ENCODE results near the gene GPS1. TPM values are rescaled to one million over a fixed set of nuclear protein-coding genes. Genes with fewer than 3 reads are reported as not detected.

Gene GPS1
- total and polyA plus RNA-seq, 8 donors: 69.2 to 101 (median 78.8) TPM

DNA sequence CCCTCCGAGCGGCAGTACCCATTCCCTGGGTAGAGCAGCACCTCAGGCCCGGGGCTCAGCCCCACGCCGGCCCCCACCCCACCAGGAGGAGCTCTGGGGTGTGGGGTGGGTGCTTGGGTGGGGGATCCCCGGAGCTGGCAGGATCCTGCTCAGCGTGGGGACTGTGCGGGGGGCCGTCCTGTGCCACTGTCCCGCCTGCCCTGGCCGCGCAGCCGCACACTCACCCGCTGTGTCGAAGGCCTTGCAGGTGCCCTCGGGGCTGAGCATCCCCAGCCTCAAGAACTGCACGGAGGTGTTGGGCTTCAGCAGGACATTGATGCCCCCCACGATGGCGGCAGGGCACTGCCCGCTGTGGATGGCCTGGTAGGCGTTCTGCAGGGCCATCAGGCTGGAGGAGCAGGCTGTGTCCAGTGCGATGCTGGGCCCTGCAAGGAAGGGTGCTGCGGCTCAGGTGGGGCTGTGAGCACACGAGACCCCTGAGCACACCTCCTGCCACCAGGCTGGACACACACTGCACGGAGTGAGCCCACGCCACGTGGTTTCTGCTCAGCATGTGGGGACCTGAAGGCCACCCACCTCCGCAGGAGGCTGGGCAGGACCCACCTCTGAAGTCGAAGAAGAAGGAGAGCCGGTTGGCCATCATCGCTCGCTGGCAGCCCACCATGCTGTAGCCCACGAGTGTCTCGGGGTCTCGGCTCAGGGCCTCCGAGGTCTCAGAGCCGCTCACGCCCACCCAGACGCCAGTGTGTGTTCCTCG is 41.5 kb downstream of the GPS1 start:
- no peak for ATAC-seq
- TF ChIP-seq, protein P1, sequence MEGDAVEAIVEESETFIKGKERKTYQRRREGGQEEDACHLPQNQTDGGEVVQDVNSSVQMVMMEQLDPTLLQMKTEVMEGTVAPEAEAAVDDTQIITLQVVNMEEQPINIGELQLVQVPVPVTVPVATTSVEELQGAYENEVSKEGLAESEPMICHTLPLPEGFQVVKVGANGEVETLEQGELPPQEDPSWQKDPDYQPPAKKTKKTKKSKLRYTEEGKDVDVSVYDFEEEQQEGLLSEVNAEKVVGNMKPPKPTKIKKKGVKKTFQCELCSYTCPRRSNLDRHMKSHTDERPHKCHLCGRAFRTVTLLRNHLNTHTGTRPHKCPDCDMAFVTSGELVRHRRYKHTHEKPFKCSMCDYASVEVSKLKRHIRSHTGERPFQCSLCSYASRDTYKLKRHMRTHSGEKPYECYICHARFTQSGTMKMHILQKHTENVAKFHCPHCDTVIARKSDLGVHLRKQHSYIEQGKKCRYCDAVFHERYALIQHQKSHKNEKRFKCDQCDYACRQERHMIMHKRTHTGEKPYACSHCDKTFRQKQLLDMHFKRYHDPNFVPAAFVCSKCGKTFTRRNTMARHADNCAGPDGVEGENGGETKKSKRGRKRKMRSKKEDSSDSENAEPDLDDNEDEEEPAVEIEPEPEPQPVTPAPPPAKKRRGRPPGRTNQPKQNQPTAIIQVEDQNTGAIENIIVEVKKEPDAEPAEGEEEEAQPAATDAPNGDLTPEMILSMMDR (IDR thresholded peaks at IDR 0.05): no peak
- intact Hi-C loops (cut with DNase I): no loop called here
- peak in 1 of 4 donors; percentile 71 for DNase-seq
- Histone ChIP-seq H3K4me3 (no peak overlapping the region), H3K36me3 (peaks cover 8 to 81% of the 10 kb centered on the region in 2 donors), H3K4me1 (peaks cover 8 to 28% of the 10 kb centered on the region in 2 donors), H3K9me3 (no peaks in the 10 kb centered on the region), H3K27ac (no peak overlapping the region), H3K27me3 (no peaks in the 10 kb centered on the region)

DNA sequence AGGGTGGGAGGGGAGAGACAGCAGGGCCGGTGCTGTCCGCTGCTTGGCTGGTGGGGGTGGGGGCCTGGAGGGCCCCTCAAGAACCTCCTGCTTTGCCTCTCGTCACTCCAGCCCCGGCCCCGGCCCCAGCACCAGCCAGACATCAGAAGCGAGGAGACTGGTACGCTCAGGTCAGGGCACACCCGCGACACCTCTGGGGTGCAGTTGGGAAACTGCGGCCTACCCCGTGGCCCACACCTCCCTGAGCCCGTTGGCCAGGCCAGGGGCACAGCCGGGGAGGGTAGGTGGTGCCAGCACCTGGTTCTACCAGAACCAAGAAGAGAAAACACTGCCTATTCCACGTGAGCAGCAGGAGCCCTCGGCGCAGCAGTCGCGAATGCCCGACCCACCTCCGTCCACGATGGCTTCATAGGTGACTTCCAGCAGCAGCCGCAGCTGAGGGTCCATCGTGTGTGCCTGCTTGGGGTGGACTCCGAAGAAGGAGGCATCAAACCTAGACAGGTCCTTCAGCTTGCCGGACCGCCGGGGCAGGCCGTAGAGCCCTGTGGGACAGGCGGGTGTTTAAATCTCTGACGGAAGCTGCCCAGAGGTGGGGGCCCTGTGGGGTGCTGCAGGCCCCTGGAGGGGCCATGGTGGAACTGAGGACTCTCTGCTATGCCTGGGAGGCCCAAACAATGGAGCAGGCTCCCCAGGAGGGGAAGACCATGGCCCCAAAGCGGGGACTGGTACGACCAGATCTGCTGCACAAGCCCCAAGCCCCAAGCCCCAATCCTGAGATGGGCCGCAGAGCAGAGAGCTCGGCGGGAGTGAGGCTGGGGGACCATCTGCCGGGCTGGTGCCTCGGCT is 43.5 kb downstream of the GPS1 start:
- Histone ChIP-seq H3K27ac (no peak overlapping the region), H3K4me1 (peaks cover 18 to 42% of the 10 kb centered on the region in 2 donors), H3K36me3 (peaks cover 8 to 61% of the 10 kb centered on the region in 2 donors), H3K4me3 (peak overlapping the region in 1 of 2 donors; percentile 90), H3K9me3 (no peaks in the 10 kb centered on the region), H3K27me3 (no peaks in the 10 kb centered on the region)
- intact Hi-C loops (cut with DNase I): no loop called here
- ATAC-seq (no peak), DNase-seq (peak in 1 of 4 donors; percentile 77)
- TF ChIP-seq, protein P1 (IDR thresholded peaks at IDR 0.05): no peak

DNA sequence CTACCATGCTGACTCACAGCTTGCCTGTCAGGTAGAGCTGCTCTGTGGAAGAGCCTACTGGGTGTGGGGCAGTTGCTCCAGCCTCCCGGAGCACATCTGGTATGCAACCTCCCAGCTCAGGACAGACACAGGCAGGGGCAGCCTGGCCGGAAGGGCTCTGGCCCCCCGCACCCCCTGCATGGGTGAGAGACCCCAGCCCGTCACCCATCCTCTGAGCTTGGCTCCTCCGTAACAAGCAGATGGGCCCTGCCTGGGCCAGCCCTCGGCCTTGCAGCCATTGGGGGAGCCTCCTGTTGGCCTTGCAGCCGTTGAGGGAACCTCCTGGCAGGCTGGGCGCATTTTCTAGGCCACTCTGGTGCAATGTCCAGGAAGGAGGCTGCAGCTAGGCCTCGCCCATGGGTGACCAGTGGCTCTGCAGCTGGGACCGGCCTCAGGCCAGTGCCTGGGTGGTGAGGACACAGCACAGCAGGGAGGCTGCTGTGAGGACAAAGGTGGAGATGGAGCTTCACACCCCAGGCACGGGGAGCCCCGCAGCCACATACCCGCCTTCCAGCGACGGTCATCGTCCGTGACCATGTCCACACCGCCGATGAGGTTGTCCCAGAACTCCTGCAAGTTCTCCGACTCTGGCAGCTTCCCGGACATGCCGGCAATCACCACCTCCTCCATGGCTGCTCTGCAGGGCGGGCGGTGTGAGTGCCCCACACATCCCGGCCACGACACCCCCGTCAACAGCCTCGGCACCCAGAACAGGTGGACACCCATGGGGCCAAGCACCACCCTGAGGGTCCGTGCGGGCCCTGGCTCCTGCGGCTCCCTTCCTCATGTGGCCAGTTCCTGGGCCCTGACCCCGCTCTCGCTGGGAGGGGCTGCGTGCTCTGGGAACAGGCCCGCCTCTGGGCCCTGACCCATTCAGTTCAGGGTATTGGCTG is 44.3 kb downstream of the GPS1 start:
- TF ChIP-seq, protein P1 (IDR thresholded peaks at IDR 0.05): no peak
- Histone ChIP-seq H3K36me3 (peaks cover 8 to 52% of the 10 kb centered on the region in 2 donors), H3K9me3 (no peaks in the 10 kb centered on the region), H3K4me3 (peak overlapping the region; percentile 80 to 90), H3K27me3 (no peaks in the 10 kb centered on the region), H3K4me1 (peaks cover 18 to 45% of the 10 kb centered on the region in 2 donors), H3K27ac (no peak overlapping the region)
- ATAC-seq: no peak
- no peak for DNase-seq
- intact Hi-C loops (cut with DNase I): no loop called here

DNA sequence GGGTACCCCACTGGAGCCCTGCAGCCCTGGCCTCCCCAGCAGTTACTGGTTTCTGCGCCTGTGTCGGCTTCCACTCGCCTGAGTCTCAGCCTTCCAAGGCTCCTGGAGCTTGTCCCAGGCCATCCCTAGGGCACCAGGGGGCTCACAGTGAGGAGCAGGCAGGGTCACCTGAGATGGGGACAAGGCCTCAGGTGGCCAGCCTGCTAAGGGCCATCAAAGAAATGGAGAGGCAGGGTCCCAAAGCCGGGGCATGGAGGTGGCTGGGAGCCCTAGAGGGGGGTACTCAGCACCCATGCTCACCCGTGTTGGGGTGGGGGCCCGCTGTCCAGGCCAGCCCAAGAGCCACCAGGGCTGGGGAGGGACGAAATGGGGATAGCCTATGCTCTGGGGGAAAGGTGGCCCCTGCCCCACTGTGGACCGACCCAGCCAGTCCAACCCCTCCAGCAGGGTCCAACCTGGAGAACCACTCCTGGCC is 45.0 kb downstream of the GPS1 start:
- H3K9me3 ChIP-seq: no peaks in the 10 kb centered on the region
- intact Hi-C loops (cut with DNase I): no loop called here
- H3K4me1 ChIP-seq: peaks cover 18 to 52% of the 10 kb centered on the region in 2 donors
- H3K4me3 ChIP-seq: peak overlapping the region; percentile 80 to 90
- peak overlapping the region; percentile 91 to 92 for H3K27ac ChIP-seq
- no peaks in the 10 kb centered on the region for H3K27me3 ChIP-seq
- DNase-seq (no peak), ATAC-seq (no peak)
- peaks cover 8 to 45% of the 10 kb centered on the region in 2 donors for H3K36me3 ChIP-seq
- TF ChIP-seq, protein P1 (IDR thresholded peaks at IDR 0.05): no peak

Data from left lung (tissue), 10 donors.